ENCODE measurements around the gene COL12A1.

Gene COL12A1

DNA sequence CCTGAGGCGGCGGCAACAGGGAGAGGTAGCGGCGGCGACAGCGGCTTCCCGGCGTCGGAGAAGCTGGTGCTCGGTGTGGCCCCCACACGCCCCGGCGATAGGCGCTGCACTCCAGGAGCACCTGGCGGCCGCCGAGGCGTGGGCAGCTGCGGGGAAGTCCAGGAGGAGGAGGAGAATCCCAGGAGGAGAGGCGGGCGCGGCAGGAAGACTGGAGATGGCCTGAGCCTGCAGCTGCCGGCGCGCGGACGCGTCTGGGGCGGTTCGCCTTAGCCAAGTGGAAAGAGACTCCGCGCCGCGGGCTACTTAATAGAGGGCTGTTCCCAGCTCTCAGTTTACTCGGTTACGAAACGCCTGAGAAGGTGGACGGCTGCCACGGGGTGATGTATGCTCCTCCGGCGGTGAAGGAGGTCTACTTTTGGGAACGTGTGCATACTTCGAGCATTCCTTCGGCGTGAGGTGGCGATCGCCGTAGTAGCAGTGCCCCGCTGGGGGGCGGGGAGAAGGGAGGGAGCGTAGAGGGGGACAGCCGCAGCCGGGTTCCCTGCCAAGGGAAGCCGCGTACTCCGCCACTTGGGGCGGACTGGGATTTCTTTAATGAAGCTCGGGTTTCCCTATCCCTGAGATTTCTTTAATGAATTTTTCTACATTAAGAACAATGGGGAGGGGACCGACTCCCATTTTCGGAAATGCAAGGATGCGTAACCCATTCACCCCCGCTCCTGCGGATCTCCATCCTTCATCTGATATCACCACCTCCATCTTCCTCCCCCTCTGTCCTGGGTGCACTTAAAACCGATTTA is at the start of gene COL12A1:
TSS of gene COL12A1 (minus strand) at position 278 of the 800 bp plus-strand sequence. CDS start 3,261 bp downstream, outside the sequence.
- no peak for DNase-seq

GRCh38 chr6:75250552-75250951 is 44.7 kb upstream of the COL12A1 start:
- no peak for DNase-seq

DNA sequence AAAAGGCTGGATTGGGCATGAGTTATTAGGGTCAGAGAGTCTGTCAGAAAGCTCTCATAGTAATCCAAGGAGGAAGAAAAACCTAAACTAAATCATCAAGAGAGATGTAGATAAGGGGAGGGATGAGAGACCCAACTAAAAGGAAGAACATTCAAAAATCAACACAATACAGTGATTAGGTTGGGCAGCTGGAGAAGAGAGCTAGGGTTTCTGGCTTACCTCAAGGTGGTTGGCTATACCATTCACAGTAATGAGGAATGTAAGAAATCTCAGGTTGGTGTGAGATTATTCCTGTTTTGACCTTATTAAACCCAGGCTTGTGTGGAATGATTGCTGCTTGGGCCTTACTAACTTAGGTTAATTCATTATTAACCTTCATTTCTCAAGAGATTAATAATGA is 44.0 kb upstream of the COL12A1 start:
- no peak for DNase-seq

GRCh38 chr6:75246386-75246785 is 40.5 kb upstream of the COL12A1 start:
- no peak for DNase-seq

- no peak for DNase-seq
These were observed 38.3 kb upstream of the COL12A1 start for GRCh38 chr6:75244063-75244584.

DNA sequence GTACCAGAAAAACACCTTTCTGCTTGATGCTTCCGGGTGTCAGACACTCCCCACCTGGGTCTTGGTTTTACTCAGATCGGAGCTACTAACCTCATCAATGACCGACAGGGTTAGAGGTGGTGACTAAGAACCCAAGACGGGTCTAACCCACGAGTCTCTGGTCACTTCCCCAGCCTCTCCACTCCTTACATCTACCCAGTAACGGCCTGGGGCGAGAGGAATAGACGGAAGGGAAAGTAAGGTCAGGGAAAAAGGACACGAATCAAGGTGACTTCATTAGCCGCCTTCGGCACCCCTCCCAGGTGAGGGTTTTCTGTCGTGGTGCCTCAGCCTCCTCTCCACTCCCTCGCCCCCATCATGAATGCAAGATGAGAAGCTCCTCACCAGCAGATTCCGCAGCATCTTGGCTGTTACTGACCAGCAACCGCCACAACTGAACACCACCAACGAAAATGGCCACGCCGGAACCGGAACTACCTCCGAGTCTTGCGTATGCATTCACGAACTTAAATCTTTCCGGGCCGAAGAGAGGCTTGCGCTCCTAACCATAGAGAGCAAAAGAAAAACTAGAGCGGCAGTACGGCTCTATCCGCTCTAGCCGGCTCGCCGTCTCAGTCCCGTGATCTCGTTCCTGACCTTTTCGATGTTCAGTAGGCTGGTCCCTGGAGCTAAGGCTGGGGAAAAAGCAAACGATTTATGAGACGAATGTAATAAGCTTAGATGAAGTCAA is 37.6 kb upstream of the COL12A1 start, which contains the start of gene COX7A2:
TSS of gene COX7A2 (minus strand) at position 469 of the 730 bp plus-strand sequence. CDS start at position 402, 67 bp downstream.
- DNase-seq: peak; percentile 97

- no peak for DNase-seq
These were observed 30.8 kb upstream of the COL12A1 start for GRCh38 chr6:75236630-75237029.

GRCh38 chr6:75235271-75235670 is 29.4 kb upstream of the COL12A1 start:
- DNase-seq: no peak

DNA sequence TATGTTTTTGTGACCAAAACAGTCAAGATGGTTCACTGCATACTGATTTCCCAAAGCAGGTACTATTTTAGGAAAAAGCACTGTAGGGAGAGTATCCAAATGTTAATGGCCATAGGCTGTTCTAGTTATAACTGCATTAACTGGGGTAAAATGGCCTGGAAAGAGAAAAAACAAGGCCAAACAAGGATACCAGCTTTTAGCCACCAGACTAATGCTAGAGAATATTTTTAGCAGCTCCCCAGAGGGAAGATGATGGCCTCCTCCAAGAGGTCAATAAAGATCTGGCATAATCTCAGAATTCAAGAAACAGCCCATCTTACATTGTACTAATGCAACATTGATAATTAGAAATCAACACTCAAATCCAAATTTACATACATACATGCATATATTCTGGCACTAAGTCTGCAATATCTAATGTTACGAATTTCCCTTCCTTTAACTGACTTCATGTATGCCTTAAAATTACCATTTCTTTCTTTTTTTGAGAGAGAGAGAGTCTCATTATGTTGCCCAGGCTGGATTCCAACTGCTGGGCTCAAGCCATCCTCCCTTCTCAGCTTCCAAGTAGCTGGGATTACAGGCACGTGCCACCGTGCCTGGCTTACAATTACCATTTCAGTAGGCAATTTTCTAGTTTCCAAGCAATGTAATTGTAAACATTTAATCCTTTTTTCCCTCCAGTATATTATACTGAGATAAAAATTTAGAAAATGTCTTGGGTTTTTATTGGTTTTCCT is 28.4 kb upstream of the COL12A1 start:
- DNase-seq: no peak

- no peak for DNase-seq
These were observed 27.3 kb upstream of the COL12A1 start for GRCh38 chr6:75233092-75233615.

GRCh38 chr6:75230484-75231325 is 24.9 kb upstream of the COL12A1 start:
- DNase-seq: no peak

GRCh38 chr6:75224303-75224926 is 18.6 kb upstream of the COL12A1 start:
- no peak for DNase-seq

DNA sequence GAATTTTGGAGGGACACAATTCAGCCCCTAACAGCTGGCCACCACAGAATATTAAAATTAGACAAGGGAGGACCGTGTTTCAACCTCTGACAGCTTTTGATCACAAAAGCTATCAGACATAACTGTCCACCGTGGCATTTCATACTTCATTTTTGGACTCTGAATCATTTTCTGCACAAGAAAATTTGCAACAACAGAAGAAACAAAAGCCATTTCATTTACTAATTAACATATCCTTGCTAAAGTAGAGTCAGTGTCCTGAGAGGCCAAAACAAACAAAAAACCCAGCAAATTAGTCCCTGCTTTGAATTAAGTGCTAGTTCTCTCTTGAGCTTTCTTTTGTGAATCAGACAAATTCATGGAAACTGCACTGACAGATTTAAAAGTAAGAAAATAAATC is 17.6 kb upstream of the COL12A1 start:
- no peak for DNase-seq

DNA sequence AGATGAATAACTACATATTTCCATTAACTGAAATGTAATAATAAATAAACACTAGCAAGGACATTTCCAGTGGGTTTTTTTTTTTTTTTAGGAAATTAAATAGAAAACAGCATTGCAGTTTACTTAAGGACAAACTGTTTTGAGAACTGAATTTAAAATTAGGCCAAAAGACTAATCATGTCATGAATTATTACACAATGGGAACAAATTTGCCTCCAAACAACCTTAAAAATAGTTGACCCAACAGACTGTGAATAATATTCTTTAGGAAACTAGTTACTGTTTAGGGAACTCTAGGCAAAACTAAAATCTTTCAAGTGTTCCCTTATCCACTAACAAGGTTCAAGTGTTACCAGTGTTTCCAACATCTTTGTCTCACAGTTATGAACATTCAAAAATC is 16.4 kb upstream of the COL12A1 start:
- no peak for DNase-seq

GRCh38 chr6:75221116-75221515 is 15.3 kb upstream of the COL12A1 start:
- no peak for DNase-seq

GRCh38 chr6:75220357-75220756 is 14.5 kb upstream of the COL12A1 start:
- DNase-seq: no peak

DNA sequence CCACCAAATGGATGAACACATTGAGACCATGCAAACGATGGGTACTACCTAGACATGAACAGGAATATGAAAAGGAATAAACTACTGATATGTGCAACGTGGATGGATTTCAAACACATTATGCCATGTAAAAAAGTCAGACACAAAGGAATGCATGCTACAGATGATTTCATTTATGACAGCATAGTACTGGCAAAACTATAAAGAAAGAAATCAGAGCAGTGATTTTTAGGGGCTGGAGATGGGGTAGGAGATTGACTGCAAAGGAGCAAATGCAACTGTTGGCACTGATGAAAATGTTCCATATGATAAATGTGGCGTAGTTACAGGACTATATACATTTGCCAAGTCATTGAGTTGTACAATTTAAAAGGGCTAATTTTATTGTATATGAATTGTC is 13.4 kb upstream of the COL12A1 start:
- no peak for DNase-seq

DNA sequence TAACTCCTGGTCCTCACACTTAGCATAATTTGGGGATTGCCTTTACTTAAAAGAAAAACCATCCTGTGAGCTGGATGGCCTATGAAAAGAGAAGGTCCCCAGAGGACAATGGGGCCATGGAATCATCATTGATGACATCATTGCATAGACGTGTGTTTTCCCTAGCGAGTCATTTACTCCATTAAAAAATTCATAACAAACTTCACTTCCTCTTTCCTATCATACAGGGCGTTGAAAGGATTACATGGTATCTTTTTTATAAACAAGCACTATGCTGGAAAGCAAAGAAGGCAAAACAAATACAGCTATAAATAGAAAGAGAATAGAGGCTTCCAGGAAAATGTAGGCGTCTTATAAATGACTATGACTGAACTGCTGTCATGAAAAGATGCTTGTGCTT is 11.3 kb upstream of the COL12A1 start:
- no peak for DNase-seq

DNA sequence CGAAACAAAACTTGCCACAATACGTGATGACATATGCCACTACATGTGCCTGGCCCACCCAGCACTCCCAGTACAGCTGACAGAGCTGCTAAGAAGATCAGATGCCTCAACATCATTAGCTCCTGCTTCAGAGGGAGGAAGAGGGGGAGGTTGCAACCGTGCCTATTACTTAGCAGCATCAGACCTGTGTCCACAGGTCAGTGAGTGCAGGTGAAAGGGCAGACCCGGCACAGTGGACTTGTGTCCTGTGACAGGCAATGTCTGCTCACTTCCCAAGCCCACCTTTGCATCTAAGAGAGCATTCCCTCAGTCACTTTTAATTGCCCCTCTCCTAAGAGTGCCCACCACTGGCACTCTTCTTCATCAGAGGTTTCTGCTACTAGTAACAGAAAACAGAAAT is 9.4 kb upstream of the COL12A1 start:
- no peak for DNase-seq

DNA sequence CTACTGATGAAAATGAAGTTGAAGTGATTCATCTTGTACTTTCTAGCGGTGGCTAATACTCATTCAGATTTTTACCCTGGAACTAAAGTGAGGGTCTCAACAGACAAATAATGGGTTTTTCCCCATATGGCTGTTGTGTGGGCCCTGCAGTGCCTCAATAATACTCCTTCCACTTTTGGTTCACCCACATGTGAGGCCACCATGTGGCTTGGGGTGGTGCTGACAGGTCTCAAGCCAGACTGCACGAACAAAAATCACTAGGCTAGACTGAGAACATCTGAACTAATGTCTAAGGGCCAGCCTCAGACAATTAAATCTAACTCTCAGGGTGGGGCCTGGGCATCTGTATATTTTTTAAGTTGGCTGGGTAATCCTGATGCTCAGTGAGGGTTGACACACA is 7.9 kb upstream of the COL12A1 start:
- no peak for DNase-seq

GRCh38 chr6:75213112-75213511 is 7.3 kb upstream of the COL12A1 start:
- no peak for DNase-seq

All from DMS 273 treated with DMSO at 0.1 percent for 48 hours (cell line).